HG03025 (cell line): ENCODE measurements around the gene SLITRK4.

ENCODE experiments used
- ATAC-seq: cut with Tn5 transposase; IDR thresholded peaks from one replicate; pipeline ENCODE4 v1.9.1; 2021; ENCODE audit warnings: mild to moderate bottlenecking, moderate library complexity; ENCODE audit not compliant: unreplicated experiment, low FRiP score

Gene SLITRK4, protein sequence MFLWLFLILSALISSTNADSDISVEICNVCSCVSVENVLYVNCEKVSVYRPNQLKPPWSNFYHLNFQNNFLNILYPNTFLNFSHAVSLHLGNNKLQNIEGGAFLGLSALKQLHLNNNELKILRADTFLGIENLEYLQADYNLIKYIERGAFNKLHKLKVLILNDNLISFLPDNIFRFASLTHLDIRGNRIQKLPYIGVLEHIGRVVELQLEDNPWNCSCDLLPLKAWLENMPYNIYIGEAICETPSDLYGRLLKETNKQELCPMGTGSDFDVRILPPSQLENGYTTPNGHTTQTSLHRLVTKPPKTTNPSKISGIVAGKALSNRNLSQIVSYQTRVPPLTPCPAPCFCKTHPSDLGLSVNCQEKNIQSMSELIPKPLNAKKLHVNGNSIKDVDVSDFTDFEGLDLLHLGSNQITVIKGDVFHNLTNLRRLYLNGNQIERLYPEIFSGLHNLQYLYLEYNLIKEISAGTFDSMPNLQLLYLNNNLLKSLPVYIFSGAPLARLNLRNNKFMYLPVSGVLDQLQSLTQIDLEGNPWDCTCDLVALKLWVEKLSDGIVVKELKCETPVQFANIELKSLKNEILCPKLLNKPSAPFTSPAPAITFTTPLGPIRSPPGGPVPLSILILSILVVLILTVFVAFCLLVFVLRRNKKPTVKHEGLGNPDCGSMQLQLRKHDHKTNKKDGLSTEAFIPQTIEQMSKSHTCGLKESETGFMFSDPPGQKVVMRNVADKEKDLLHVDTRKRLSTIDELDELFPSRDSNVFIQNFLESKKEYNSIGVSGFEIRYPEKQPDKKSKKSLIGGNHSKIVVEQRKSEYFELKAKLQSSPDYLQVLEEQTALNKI

GRCh38 chrX:143635915-143636314 is at the start of gene SLITRK4:
Gene SLITRK4 (minus strand): TSS chrX:143636101. CDS start chrX:143631108, 4,993 bp downstream.
- no peak for ATAC-seq

DNA sequence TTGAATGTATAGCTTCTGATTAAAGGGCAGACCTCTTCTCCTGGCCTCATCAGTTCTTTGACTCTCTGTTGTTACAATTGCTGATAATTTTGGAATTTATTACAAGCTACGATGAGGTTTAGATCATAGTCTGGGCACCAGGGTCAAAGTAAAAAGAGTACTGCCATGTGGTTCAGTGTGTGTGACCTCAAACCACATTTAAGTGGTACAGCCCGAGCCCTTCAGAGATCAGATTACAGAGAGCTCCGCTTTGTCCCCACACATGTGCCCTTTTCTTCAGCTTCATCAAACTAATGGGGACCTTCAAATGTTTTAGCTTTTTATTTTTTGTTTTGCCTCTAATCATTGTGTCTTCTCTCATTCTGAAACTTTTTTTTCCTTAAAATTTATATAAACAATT is 47.6 kb upstream of the SLITRK4 start:
- no peak for ATAC-seq

GRCh38 chrX:143674926-143675325 is 39.0 kb upstream of the SLITRK4 start:
- ATAC-seq: no peak

- no peak for ATAC-seq
Observed at GRCh38 chrX:143669395-143669794, 33.5 kb upstream of the SLITRK4 start.

GRCh38 chrX:143664302-143664701 is 28.4 kb upstream of the SLITRK4 start:
- ATAC-seq: no peak

DNA sequence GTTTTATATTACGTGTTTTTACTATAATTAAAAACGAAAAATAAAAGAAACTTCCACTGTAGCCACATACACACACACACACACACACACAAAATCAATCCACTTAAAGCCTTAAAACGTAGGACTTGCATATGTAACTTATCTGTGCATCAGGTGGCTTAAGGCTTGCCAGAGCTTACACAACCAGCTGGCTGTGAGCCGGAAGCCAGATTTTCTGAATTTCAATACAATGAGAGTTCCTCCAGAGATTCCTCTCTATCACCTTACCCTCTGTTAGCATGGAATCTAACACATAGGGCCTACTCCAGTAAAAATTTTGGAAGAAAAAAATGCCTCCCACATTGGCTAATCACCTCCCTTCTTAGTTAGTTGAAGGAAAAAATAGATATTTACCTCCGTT is 27.9 kb upstream of the SLITRK4 start:
- no peak for ATAC-seq

GRCh38 chrX:143661286-143661685 is 25.4 kb upstream of the SLITRK4 start:
- no peak for ATAC-seq

GRCh38 chrX:143648705-143649104 is 12.8 kb upstream of the SLITRK4 start:
- ATAC-seq: no peak

DNA sequence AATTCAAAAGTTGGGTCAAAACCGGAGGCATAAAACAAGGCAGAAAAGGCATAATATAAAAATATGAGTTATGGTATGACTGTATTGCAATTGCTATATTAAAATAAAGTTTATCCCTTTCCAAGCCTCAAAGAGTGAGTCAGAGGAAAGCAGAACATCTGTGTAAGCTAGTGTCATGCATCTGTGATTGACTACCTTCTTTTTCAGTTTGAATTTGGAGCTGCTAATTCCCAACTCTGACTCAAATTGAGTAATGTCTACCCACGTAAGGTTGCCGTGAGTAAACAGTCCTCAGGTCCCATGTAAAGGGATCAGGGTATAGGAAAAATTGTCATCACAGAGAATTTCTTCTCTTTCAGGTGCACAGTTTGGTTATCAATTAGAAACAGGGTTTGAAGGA is 6.5 kb upstream of the SLITRK4 start:
- no peak for ATAC-seq

- no peak for ATAC-seq
Observed at GRCh38 chrX:143636831-143637230, 930 bp upstream of the SLITRK4 start.

GRCh38 chrX:143634663-143635455 is 1.0 kb downstream of the SLITRK4 start:
- no peak for ATAC-seq

- ATAC-seq: no peak
Observed at GRCh38 chrX:143634309-143634662, 1.6 kb downstream of the SLITRK4 start.

- no peak for ATAC-seq
Observed at GRCh38 chrX:143633461-143634308, 2.2 kb downstream of the SLITRK4 start.

DNA sequence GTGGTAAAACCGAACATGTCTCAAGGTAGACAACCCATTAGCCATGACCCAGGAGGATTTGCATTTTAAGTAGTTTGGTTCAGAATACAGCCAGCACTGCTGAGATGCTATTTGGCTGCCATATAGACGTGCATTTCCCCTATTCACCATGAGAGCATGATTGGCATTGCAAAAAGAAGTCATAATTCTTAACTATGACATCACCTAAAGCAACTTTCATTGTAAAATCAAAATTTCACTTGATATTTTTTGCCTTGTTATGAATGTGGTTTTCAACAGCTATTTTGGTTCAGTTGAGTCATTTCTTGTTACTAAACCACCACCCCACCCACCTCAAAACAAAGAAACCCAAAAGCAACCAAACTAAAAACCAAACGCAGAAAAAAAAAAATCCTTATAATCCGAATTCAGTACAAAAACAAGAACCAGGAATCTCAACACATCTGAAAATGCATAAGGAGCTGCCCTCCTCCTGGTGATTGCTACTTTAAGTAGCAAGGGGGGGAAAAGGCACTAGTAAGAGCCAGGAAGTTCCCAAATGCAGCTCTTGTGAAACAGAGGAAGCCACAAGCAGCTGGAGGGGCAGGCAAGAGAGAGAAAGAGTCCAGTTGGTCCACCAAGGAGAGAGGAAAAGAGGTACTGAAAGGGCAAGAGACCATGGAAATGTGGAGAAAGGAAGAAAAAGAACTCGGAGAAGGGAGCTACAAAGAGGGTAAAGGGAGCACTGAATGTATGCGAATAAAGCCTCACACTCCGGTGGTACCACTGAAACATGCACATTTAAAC is 3.1 kb downstream of the SLITRK4 start:
- no peak for ATAC-seq

- ATAC-seq: no peak
Observed at GRCh38 chrX:143623657-143624056, 12.2 kb downstream of the SLITRK4 start.

DNA sequence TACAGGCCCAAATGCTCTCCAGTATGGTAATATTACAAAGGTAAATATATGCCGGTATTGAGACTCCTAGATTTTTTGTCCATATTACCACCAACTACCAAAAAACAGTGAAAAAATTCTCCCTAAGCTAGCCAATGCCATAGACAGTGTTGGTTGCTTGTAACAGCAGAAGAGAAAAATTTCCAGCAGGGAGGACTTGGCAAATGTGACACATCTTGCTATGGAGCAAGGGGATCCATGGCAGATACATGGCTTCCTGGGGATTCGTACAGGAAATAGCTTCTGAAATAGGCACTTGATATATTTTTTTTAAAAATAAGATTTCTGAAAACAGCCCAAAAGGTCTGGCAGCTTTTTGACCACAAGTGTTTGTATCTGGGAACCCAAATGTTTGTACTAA is 14.6 kb downstream of the SLITRK4 start:
- no peak for ATAC-seq

DNA sequence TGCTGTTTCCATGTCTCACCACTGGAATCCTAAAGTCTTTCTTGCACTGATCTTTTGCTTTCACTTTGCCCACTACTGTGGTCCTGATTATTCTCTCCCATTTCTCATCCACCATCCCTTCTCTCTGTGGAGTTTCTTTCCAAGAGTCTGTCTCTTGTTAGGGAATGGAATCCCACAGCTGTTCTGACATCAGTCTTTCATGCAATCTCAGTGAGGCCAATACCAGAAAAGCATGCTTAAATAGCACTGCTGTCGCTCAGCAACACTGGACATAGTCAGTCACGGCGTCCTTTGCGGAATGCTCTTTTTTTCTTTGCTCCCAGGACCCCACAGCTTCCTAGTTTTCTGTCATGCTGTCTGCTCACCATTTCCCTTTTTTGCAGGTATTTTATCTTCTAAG is 20.1 kb downstream of the SLITRK4 start:
- no peak for ATAC-seq

GRCh38 chrX:143601809-143602208 is 34.1 kb downstream of the SLITRK4 start:
- ATAC-seq: no peak

GRCh38 chrX:143581240-143581639 is 54.7 kb downstream of the SLITRK4 start:
- ATAC-seq: no peak
